HG02884 (cell line): ENCODE measurements around the gene ORC1.

Experiments used
- ATAC-seq: cut with Tn5 transposase; IDR thresholded peaks from one replicate; pipeline ENCODE4 v1.9.1; 2021; ENCODE audit warnings: mild to moderate bottlenecking, moderate library complexity; ENCODE audit not compliant: unreplicated experiment

Gene ORC1

DNA sequence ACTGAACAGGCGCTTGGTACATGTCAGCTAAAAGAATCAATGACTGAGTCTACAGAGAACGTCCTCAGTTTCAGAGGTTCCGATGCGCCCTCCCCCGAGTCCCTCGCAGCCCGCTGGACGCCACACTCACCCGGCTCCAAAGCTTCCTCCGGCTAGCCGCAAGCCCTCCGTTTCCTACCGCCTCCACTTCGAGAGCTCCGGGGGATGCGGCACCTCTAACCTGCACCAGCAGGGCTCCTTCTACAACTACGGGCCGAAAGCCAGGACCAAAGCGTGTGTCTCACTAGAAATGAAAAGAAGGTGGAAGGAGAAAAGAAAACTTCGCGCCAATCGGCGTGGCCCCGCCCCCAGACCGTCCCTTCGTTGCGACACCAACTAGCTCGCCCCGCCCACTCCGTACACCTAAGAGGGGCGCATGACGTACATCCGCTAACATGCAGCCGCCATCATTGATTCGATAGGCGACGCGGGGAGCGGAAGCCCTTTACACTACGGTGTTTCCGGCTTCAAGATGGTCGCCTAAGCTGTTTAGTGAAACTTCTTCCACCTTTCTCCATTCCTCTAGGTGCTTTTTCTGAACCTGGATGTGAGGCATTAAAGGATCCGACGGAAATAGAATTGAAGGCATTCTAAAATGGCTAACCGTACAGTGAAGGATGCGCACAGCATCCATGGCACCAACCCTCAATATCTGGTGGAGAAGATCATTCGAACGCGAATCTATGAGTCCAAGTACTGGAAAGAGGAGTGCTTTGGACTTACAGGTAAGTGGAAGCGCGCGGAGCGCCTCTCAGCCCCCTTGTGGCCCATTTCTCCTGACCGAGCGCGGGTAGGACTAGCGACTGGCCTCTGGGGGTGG lies at the start of gene ORC1, which contains the start of gene PRPF38A:
TSS of gene ORC1 (minus strand) at position 308 of the 859 bp plus-strand sequence. CDS start 2,200 bp downstream, outside the sequence.
TSS of gene PRPF38A (plus strand) at position 487 of the 859 bp plus-strand sequence. CDS start at position 635, 148 bp downstream.
- peak; percentile 91 for ATAC-seq

DNA sequence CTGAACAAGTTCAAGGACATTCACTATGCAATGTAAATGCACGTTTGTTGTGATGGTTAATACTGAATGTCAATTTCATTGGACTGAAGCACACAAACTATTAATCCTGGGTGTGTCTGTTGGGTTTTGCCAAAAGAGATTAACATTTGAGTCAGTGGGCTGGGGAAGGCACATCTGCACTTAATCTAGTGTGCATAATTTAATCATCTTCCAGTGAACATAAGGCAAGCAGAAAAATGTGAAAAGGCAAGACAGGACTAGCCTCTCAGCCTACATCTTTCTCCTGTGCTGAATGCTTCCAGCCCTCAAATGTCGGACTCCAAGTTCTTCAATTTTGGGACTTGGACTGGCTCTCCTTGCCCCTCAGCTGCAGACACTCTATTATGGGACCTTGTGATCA lies 40.2 kb upstream of the ORC1 start:
- ATAC-seq, result no peak

DNA sequence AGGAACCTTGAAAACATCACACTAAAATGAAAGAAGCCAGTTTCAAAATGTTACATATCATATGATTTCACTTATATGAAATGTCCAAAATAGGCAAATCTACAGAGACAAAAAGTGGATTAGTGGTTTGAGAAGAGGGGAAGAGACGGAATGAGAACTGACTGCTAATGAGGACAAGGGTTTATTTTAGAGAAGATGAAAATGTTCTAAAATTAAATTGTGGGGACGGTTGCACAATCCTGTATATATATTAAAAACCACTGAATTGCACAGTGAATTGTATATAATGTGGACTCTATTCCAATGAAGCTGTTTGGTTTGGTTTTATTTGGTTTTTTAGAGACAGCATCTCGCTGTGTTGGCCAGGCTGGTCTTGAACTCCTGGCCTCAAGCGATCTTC lies 35.8 kb upstream of the ORC1 start:
- no peak for ATAC-seq

DNA sequence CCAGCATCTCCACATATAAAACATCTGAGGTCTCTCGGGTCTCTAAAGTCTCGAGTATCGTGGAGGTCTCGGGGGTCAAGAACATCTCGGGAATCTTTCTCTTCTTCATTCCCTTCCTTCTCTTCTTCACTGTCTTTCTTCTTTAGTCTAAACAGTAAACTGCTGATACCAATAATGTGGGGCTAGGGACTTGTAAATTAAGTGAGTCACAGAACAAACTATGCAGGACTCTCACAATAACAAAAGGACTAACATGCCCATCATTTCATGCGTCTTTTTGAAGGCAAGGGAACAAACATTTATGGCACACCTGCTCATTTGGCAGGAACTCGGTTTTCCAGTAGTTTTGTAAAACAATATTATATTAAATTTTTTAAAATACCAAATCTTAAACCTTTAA lies 32.6 kb upstream of the ORC1 start:
- ATAC-seq, result no peak

DNA sequence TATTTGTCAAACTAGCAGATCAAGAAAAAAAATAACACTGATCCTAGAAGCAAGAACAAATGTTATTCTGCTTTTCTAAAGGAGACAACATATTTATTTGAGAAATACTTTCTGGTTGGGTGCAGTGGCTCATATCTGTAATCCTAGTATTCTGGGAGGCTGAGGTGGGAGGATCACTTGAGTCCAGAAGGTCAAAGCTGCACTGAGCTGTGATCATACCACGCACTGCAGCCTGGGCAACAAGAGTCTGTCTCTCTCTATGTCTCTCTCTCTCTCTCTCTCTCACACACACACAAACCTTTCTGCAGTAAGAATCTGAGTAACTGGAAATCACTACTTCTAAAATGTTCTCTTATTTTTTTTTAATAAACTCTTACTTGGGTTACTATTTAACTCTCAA lies 31.4 kb upstream of the ORC1 start:
- ATAC-seq, result no peak

DNA sequence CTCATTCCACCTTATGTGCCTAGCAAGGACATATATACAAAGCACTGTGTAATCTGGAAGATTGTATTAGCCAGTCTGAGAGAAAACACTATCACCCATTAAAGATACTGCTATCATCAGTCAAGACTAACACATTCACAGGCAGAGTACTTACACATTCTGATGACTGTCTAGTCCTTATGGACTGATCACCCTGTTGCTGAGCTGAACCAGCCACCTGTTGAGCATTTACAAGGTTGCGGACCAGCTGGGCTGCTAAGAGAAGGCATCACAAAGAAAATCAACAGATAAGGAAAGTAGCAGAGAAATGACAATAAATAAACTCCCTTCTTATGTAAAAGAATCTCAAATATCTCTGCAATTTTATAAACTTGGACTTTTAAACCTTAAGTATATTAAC lies 31.0 kb upstream of the ORC1 start:
- ATAC-seq, result no peak

DNA sequence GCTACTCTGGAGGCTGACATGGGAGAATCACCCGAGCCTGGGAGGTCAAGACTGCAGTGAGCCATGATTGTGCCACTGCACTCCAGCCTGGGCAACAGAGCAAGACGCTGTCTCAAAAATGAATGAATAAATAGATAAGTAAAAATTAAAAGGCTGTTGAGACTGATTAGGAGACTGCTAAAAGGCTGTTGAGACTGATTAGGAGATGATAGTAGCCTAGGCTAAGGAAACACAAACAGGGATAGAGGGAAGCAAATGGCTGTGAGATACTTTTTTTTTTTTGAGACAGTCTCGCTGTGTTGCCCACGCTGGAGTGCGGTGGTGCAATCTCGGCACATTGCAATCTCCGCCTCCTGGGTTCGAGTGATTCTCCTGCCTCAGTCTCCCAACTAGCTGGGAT lies 28.6 kb upstream of the ORC1 start:
- no peak for ATAC-seq

DNA sequence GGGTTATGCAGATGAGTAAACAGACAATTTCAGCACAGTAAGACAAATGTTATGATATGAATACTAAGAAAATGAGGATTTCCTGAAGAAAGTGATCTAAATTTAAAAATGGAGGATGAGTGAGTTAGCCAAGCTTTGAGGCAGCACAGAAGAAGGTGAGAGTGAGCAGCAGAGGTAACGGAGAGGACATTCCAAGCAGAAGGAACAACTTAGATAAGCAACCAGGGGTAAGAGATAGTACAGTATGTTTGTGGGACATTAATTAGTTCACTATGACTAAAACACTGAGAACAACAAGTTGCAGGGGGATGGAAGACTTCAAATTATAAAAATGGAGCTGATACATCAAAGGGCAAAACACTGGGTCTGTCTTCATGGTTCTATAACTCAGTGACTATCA lies 22.9 kb upstream of the ORC1 start:
- ATAC-seq, result no peak

DNA sequence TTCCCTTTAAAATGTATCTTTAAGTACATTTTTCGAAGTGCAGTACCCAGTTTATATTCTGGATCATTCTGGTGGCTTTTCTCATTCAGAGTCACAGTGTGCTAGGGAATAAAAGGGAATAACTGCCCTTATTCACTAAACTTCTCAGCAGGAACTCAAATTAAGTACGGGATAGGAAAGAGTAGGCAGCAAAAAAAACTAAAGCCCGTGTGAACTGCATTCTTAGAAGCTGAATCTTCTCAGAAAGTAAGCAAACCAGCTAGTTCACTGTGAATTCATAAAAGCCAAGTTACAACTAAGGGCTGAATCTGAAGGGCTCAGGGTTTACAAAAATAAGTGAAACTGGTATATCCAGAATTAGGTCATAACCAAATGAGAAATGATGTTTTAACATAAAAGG lies 22.1 kb upstream of the ORC1 start:
- no peak for ATAC-seq

DNA sequence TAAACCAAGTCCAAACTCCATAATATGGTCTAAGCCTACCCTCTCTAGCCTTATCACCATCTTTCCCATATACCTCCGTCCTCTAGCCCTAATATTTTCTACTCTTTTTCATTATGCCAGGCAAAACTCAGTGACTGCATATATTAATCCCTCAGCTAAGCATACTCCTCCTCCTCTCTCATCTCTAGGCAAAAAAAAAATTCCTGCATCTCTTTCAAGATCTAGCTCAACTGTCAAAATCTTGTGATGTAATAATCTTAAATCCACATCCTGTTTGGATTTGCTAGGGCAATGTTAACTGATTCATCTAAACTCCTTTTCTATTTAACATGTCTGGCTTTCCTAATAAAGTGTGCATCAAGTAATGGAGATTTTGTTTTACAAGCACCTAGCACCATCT lies 20.6 kb upstream of the ORC1 start:
- no peak for ATAC-seq

DNA sequence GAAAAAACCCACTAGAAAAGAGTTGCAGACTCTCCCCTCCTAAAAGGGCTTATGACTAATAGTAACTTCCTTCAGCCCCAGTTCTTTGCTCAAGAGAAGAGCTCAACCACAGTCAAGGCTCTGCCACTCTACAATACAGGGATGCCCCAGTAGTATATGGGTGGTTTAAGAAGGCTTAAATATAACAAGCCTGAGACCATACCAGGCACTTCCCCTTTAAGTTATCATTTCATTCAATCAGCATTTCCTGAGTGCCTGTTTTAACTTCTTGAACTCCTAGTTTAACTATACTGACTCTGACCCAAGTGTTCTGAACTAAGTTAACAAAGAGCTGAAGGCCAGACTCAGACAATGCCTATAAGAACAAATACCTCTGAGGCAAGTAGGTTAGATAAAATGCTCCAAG lies 20.0 kb upstream of the ORC1 start:
- ATAC-seq, result no peak

DNA sequence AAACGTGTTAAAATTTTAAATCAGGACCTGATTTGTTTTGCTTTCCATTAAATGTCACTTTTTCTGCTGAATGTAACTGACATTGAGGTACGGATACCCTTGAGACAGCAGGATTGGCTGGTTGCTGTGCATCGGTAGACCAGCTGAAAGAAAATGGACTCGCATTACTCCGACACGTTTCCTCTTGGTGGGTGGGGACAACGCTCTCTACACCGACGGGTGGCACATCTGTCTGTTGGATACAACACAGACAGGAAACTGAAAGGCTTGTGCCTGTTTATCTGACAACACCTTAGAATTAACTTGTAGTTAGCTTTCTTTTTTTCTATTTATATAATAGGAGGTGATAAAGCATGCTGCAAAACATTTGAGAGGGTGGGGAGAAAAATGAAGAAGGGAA lies 19.5 kb upstream of the ORC1 start:
- no peak for ATAC-seq

DNA sequence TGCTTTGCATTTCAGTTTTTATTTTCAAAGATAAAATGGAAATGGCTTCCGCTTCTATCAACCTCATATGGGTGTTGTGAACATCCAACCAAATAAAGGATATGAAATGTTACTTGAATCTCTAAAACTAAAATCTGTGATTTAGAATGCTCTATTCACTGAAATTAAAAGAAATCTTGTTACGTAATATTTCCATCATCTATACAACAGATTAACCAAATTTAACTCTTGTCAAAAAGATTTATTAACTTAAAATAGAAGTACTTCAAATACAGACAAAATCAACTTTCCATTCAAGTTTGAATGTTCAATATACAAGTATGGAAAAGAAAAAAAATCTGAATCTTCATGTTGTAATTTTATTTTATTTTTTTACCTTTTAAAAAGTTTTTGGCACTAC lies 18.8 kb upstream of the ORC1 start:
- no peak for ATAC-seq

DNA sequence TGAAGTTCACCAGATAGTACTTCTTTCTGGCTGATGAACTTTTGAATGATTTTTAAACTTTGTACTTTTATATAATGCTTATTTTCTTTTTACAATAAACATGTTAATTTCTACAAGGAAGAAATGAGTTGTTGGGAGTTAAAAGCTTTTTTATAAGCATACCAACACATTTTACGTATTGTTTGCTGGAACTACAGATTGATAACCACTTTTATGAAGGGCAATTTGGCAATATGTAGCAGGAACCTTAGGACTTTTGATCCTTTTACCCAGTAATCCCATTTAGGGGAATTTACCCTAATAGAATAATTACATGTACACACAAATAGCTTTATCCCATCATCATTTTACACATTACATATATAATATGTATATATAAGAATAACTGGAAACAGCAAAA lies 16.5 kb upstream of the ORC1 start:
- ATAC-seq, result no peak

DNA sequence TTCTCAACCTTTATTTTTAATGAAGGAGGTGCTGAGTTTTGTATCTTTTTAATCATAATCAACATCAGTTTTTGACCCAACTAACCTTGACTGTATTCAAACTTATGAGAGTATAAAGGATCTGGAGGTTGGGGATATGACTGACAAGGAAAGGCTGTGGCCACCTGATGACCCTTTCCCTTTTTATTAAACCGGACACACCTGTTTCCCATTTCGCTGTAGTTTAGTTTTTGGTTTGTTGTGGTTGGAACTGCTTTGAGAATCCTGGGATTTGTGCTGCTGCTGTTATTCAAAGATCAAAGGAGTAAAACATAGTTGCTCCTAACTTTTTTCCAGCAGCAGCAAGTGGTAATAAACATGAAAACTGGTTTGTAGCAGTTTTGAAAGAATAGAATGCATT lies 12.6 kb upstream of the ORC1 start:
- ATAC-seq, result no peak

DNA sequence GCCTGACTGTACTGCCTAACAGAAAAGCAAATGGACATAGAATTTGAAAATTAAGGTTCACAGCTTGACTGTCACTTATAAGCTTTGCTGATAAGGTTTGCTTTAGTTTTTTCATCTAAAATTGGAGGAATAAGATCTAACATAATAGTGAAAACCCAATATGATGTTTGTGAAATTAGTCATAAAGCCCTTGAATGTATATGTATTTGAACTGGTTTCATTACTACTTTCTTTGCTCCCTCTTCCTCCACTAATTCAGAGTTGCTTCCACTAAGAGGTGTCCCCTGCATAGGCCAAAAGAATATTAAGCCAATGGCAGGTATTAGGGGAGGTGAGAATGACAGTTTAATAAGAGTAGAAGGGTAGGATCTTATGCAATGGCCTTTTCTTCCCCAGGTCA lies 10.7 kb upstream of the ORC1 start:
- no peak for ATAC-seq

DNA sequence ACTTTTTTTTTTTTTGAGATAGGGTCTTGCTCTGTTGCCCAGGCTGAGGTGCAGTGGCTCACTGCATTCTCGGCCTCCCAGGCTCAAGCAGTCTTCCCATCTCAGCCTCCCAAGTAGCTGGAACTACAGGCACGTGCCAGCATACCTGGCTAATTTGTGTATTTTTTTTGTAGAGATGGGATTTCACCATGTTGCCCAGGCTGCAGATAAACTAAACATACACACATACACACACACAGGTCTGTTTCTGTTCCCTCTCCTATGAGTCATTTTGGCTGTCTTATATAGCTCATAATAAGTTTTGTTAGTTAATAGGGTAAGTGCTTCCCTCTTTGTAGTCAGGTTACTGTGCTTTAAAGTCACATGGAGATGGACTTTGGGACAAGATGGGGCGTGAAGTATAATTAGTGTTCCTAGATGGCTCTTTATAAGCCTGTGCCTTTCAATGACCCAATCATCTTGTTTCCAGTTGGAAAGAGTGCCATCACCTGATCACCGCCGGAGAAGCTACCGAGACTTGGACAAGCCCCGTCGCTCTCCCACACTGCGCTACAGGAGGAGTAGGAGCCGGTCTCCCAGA lies 9.3 kb upstream of the ORC1 start:
- ATAC-seq, result no peak

DNA sequence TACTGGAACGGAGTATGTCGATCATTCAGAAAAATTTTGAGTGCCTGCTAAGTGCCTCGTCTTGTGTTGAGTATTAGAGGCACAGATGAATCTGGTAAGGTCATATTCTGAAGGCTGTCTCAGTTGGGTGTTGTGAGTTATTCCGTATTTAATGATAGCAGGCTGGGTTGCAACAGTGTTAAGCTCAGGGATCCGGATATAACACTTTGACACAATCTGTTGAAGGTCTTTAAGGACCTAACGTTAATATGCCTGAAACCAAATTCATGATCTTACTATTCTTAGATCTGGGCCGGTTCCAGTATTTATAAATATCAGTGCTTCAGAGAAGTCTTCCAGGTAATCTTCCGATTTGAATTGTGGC lies 734 bp upstream of the ORC1 start:
- no peak for ATAC-seq

DNA sequence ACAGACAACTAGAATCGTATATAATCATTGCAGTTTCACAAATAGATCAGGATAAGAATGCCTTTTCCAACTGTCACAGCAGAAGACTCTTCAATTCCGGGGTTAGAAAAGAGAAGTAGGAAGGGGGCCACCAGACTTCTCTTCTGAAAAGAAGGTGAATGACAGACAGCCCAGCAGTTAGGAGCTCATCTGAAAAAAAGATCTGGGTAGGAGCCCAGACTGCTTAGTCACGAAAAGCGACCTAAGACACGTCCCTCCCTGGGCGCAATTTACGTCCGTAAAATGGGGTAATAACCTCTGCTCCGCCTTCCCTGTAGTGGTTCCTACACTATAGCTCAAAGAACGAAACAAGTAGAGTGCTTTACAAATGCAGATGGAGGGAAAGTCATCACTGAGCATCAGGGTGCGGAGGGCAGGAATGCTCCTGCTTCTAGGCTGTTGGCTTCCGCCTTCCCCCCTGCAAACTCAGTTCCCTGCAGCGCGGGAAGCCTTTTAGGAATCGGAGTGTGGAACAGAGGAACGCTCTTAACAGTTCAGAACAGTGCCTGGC lies 582 bp downstream of the ORC1 start:
- peak; percentile 36 for ATAC-seq

DNA sequence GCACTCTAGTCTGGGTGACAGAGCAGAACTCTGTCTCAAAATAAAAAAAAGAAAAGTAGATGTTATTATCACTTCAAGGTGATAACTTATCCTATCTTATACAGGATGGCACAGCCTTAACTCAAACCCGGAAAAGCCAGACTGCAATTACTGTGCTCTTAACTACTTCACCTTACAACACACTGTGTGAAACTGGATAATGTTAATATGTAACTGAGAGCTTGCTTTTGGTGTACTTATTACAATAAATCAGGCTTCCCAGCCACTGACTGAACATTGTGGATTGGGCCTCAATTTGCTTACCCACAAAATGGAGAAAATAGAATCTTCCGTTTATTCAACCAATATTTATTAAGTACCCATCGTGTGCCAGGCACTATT lies 1.4 kb downstream of the ORC1 start:
- ATAC-seq, result no peak

DNA sequence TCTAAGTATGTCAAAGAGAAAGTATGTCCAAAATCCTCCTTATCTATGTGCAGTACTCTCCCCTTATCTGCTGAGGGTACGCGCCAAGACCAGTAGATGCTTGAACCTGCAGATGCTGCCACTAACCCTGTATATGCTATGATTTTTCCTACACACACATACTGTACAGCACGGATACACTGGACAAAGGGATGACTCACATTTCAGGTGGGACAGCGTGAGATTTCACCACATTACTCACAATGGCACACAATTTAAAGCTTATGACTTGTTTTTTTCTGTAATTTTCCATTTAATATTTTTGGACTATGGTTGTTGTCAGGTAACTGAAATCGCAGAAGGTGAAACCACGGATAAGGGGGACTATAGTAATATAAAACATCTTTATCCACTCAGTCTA lies 4.1 kb downstream of the ORC1 start:
- ATAC-seq, result no peak

DNA sequence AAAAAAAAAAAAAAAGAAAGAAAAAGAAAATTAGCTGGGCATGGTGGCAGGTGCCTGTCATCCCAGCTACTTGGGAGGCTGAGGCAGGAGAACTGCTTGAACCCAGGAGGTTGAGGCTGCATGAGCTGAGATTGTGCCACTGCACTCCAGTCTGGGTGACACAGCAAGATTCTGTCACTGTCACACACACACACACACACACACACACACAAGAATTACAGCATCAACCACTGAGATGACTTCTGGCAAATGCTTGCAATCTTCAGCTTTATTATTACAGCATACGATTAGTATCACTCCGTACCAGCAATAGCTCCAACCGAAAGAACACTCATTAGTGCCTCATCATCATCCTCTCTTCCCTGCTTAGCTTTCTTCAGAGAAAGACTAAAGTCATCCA lies 4.6 kb downstream of the ORC1 start:
- ATAC-seq, result no peak
